ENCODE results near the gene ELOVL5. TPM values are rescaled to one million over a fixed set of nuclear protein-coding genes. Genes with fewer than 3 reads are reported as not detected.

ELOVL5 gene
- total and polyA plus RNA-seq, 2 donors (not counting 1 experiment from before 2014, with no cell fraction given), result 128 to 144 TPM

DNA sequence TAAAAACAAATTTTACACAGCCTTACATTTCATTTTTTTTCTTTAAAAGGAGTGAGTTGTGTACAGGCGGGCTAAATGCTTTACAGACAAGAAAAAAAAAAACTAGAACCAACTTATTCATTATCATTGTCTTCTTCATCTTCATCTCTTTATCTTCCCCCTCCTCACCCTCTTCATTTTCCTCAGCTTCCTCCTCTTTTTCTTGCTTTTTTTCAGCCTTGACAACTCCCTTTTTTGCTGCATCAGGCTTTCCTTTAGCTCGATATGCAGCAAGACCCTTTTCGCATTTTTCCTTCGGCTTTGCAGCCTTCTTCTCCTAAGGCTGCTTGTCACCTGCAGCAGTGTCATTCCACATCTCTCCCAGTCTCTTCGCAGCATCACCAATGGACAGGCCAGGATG lies 113.2 kb downstream of the ELOVL5 start:
- intact Hi-C loops (cut with micrococcal nuclease), result no loop called here
- no peaks in the 10 kb centered on the region for H3K79me2 ChIP-seq (ENCODE audit: control insufficient read depth, insufficient read depth, low read length)
- H4K20me1 ChIP-seq (ENCODE audit: control insufficient read depth, insufficient read depth, low read length, poor library complexity, severe bottlenecking), result no peaks in the 10 kb centered on the region
- peak overlapping the region; percentile 41 for H3K9ac ChIP-seq (ENCODE audit: low read length)
- Mint-ChIP-seq H3K4me3 (peak overlapping the region; percentile 80), H3K4me1 (peaks cover 77% of the 10 kb centered on the region), H3K27me3 (no peaks in the 10 kb centered on the region), H3K27ac (peak overlapping the region; percentile 91), H3K9me3 (ENCODE audit: insufficient read depth) (peaks cover 2% of the 10 kb centered on the region)
- DNase-seq, result no peak
- H2AFZ ChIP-seq (ENCODE audit: insufficient read depth, low read depth, low read length, poor library complexity, severe bottlenecking), result peak overlapping the region; percentile 59
- ATAC-seq (ENCODE audit: low read depth), result no peak
- ChIA-PET POLR2A (no interaction called here), CTCF (interaction anchor here (1.0 kb wide), 1 partner anchor 9 kb away, joined by 6 read pairs; no protein-coding TSS in a partner anchor)
- H3K27ac ChIP-seq (ENCODE audit: low read length in 2 of 2), result peak overlapping the region in 1 of 2 donors; percentile 80
- H3K27me3 ChIP-seq (replicated peaks in 1 of 4; ENCODE audit: control extremely low read depth in 1 of 4, control insufficient read depth in 3 of 4, insufficient read depth in 4 of 4, low read length in 3 of 4), result no peaks in the 10 kb centered on the region
- peak overlapping the region; percentile 48 for H3K4me2 ChIP-seq (replicated peaks; ENCODE audit: low read depth, low read length, poor library complexity, severe bottlenecking)
- peaks cover 0 to 2% of the 10 kb centered on the region in 2 experiments for H3K36me3 ChIP-seq (replicated peaks in 1 of 2; ENCODE audit: control extremely low read depth in 1 of 2, control insufficient read depth in 1 of 2, extremely low read depth in 1 of 2, insufficient read depth in 2 of 2, low read length in 1 of 2)
- TF ChIP-seq EZH2 (IDR thresholded peaks at IDR 0.05; ENCODE audit: borderline replicate concordance, insufficient read depth, low read depth, low read length, poor library complexity, severe bottlenecking), result no peak
- TF ChIP-seq, protein P1, sequence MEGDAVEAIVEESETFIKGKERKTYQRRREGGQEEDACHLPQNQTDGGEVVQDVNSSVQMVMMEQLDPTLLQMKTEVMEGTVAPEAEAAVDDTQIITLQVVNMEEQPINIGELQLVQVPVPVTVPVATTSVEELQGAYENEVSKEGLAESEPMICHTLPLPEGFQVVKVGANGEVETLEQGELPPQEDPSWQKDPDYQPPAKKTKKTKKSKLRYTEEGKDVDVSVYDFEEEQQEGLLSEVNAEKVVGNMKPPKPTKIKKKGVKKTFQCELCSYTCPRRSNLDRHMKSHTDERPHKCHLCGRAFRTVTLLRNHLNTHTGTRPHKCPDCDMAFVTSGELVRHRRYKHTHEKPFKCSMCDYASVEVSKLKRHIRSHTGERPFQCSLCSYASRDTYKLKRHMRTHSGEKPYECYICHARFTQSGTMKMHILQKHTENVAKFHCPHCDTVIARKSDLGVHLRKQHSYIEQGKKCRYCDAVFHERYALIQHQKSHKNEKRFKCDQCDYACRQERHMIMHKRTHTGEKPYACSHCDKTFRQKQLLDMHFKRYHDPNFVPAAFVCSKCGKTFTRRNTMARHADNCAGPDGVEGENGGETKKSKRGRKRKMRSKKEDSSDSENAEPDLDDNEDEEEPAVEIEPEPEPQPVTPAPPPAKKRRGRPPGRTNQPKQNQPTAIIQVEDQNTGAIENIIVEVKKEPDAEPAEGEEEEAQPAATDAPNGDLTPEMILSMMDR (IDR thresholded peaks at IDR 0.05), result no peak
- H3K9me3 ChIP-seq (ENCODE audit: control extremely low read depth in 1 of 3, control insufficient read depth in 2 of 3, insufficient read depth in 1 of 3, low read length in 2 of 3), result peaks cover 0 to 10% (median 7%) of the 10 kb centered on the region in 3 donors
- H3K4me1 ChIP-seq (ENCODE audit: control insufficient read depth in 2 of 2, insufficient read depth in 2 of 2, low read length in 2 of 2), result peaks cover 73 to 77% of the 10 kb centered on the region in 2 donors
- H3K4me3 ChIP-seq (ENCODE audit: control extremely low read depth in 1 of 5, extremely low read depth in 1 of 5, insufficient read depth in 1 of 5, low read depth in 2 of 5, low read length in 4 of 5), result peak overlapping the region in 2 of 5 experiments; percentile 3 to 25
- WGBS (ENCODE audit: insufficient coverage), result 86% methylated on average over 3 of the region's 5 CpGs

DNA sequence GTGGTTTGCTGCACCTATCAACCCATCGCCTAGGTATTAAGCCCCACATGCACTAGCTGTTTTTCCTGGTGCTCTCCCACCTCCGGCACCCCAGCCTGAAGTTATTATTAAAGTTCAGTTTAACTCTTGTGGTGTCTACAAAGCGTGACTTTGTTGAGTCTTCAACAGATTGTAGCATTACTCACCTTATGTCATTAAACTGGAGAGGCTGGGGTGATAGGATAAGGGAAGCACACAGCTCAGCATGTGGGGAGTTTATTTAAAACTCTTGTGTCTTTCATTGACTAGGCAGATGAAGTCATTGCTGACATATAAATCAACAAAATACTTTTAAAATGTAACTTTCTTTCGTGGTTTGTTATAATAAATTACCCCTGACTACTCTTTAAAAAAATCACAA lies 115.4 kb downstream of the ELOVL5 start:
- H3K4me2 ChIP-seq (replicated peaks; ENCODE audit: low read depth, low read length, poor library complexity, severe bottlenecking), result no peak overlapping the region
- no peak for DNase-seq
- no peaks in the 10 kb centered on the region for H3K36me3 ChIP-seq (replicated peaks in 1 of 2; ENCODE audit: control extremely low read depth in 1 of 2, control insufficient read depth in 1 of 2, extremely low read depth in 1 of 2, insufficient read depth in 2 of 2, low read length in 1 of 2)
- H4K20me1 ChIP-seq (ENCODE audit: control insufficient read depth, insufficient read depth, low read length, poor library complexity, severe bottlenecking), result no peaks in the 10 kb centered on the region
- no peaks in the 10 kb centered on the region for H3K79me2 ChIP-seq (ENCODE audit: control insufficient read depth, insufficient read depth, low read length)
- H3K4me1 Mint-ChIP-seq, result peaks cover 76% of the 10 kb centered on the region
- no CpG with 5 or more reads among the region's 4 CpGs for WGBS (ENCODE audit: insufficient coverage)
- peak overlapping the region in 1 of 2 donors; percentile 1 for H3K27ac ChIP-seq (ENCODE audit: low read length in 2 of 2)
- POLR2A ChIA-PET, result no interaction called here
- peak overlapping the region; percentile 47 for H3K27ac Mint-ChIP-seq
- no peak overlapping the region for H3K4me3 ChIP-seq (ENCODE audit: control extremely low read depth in 1 of 5, extremely low read depth in 1 of 5, insufficient read depth in 1 of 5, low read depth in 2 of 5, low read length in 4 of 5)
- CTCF ChIA-PET, result interaction anchor here (1.0 to 2.4 kb wide), 4 partner anchors 11 to 61 kb away, joined by 3 to 14 read pairs (median 6); no protein-coding TSS in a partner anchor
- peaks cover 1% of the 10 kb centered on the region for H3K9me3 Mint-ChIP-seq (ENCODE audit: insufficient read depth)
- no peaks in the 10 kb centered on the region for H3K27me3 ChIP-seq (replicated peaks in 1 of 4; ENCODE audit: control extremely low read depth in 1 of 4, control insufficient read depth in 3 of 4, insufficient read depth in 4 of 4, low read length in 3 of 4)
- peaks cover 69 to 74% of the 10 kb centered on the region in 2 donors for H3K4me1 ChIP-seq (ENCODE audit: control insufficient read depth in 2 of 2, insufficient read depth in 2 of 2, low read length in 2 of 2)
- ATAC-seq (ENCODE audit: low read depth), result no peak
- no peaks in the 10 kb centered on the region for H3K9me3 ChIP-seq (ENCODE audit: control extremely low read depth in 1 of 3, control insufficient read depth in 2 of 3, insufficient read depth in 1 of 3, low read length in 2 of 3)
- no peaks in the 10 kb centered on the region for H3K27me3 Mint-ChIP-seq
- no peak overlapping the region for H3K9ac ChIP-seq (ENCODE audit: low read length)
- H2AFZ ChIP-seq (ENCODE audit: insufficient read depth, low read depth, low read length, poor library complexity, severe bottlenecking), result no peak overlapping the region
- intact Hi-C loops (cut with micrococcal nuclease), result no loop called here
- no peak overlapping the region for H3K4me3 Mint-ChIP-seq
- no peak for TF ChIP-seq EZH2 (IDR thresholded peaks at IDR 0.05; ENCODE audit: borderline replicate concordance, insufficient read depth, low read depth, low read length, poor library complexity, severe bottlenecking)
- TF ChIP-seq, protein P1 (IDR thresholded peaks at IDR 0.05), result no peak
